Measurements from ENCODE around the gene ATP5PB.

ATP5PB gene

DNA sequence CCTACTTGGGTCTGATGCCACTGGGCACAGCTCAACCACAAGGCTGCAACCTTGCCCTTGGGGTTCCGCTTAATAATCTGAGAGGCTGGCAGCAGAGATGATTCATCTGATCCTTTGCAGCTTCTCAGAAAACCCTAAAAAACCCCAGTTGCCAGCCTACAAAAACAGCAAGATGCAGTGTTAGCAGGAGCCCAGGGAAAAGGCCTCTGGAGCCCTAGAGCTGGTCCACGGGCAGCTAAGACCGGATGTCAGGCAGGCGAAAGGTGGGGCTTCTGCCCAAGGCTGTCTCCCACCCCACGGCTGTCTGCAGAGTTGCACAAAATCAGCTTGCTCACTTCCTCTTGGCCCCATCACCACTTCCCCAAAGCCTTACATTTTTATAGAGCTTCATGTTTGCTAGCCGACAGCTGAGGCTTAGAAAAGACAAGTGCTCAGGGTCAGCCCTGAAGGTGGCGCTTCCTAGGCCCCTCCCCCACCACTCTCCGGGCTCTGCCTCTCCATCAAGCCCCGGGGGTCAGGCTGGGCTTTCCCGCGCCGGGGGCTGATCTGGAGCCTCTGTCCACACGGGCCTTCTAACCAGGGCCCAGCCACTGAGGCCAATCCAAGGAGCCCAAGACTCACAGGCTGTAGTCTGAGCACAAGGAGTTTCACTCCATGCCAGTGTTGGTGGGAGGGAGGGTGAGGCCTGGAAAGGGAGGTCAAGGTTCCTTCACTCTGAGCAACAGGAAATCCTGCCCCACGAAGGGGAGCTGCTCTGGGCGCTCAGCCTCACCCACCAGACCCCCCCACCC lies 58.3 kb downstream of the ATP5PB start:
- peak; percentile 92 for DNase-seq (ENCODE audit: low spot score)

DNA sequence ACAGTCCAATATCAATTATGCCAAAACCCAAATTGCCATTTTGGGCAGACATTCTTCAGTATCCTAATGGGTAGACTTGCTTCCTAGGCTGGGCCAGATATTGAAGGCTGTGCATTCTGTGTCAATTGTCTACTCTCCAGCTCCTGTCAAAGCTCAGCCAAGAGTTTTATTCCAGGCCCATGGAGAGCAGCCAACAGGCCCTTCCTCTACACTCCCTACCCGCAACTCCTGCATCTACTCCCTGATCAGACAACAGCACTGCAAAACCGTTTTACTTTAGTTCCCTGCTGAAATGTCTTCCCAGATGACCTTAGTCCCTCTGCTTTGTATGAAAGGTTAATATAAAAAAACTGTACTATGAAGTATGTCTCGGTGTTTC lies 60.7 kb downstream of the ATP5PB start:
- no peak for DNase-seq (ENCODE audit: low spot score)

DNA sequence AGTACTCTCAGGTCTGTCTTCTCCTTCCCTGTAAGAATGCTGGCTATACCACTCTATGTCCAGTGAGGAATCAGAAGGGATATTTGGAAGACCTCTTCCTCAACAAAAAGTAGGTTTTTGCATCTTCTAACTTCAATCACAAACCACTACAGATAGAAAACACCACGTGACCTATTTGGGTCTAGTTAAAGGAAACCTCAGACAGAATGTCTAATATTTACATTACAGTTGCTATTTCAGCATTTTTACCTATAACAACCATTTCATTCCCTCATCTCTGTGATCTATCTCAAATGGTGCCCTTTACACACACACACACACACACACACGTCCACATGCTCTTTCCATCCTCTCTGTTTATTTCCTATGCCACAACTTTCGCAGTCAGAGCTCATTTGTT lies 62.1 kb downstream of the ATP5PB start:
- peak; percentile 49 for DNase-seq (ENCODE audit: low spot score)
